Cardiac fibroblast (primary cell): ENCODE results near the gene CYGB.

ENCODE experiments used
- DNase-seq, 2 donors: peaks; one replicate each; pipeline versions ENCODE4 v3.0.0 to v3.0.0-alpha.2; 2010; ENCODE audit warnings: low read depth in 2 of 2
- H3K4me3 ChIP-seq, 2 donors: replicated peaks in 1 of 2; 1 replicate in 1 of 2; 2 replicates in 1 of 2; pipeline ENCODE4 v1.5.1; 2011; ENCODE audit warnings: low read depth in 2 of 2, low read length in 2 of 2, mild to moderate bottlenecking in 2 of 2, moderate library complexity in 1 of 2
- TF ChIP-seq, protein P1 (sequence below): IDR thresholded peaks from one replicate; pipeline ENCODE4 v1.5.1; 2011; ENCODE audit warnings: low read depth, mild to moderate bottlenecking, low read length, inconsistent platforms

The CYGB gene

DNA sequence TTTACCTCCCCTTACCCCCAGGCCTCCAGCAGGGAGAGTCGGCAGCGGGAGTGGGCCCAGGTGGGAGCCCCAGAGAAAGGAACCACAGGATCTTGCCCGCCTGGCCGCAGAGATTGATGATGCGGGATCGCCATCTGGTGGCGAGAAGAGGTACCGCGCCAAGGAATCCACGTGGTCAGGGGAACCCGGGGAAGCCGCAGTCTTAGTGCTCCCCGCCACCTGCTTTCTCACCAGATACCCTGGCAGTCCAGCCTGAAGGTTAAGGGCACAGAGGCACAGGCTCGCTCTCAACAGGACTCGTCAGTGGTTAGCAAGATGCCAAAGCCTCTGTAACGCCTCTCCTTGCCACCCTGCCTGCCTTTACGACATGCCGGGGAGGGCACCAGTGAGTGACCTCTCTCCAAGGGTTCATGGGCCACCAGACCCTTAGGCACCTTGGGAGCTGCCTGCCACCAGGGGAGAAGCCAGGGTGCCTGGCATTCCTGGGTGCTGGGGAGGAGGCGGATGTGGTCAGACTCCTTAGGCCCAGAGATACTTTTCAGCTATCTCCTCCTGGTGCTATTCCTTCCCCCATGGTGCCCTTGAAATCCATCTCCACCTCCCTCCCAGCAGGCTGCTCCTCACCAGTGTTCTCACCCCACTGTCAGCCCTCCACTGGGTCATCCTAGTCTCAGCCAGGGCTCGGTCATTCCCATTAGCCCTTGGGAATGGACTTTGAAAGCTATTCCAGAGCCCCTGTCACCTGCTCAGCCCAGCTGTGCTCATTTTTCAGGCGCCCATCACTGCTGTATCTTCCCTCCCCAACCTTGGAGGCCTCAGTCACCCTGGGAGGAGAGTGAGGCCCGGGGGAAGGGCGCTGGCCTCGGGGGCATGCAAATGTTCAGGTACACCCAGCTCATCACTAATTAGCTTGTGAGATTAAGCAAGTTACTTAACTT, 30.8 kb downstream of the CYGB start:
- TF ChIP-seq, protein P1, sequence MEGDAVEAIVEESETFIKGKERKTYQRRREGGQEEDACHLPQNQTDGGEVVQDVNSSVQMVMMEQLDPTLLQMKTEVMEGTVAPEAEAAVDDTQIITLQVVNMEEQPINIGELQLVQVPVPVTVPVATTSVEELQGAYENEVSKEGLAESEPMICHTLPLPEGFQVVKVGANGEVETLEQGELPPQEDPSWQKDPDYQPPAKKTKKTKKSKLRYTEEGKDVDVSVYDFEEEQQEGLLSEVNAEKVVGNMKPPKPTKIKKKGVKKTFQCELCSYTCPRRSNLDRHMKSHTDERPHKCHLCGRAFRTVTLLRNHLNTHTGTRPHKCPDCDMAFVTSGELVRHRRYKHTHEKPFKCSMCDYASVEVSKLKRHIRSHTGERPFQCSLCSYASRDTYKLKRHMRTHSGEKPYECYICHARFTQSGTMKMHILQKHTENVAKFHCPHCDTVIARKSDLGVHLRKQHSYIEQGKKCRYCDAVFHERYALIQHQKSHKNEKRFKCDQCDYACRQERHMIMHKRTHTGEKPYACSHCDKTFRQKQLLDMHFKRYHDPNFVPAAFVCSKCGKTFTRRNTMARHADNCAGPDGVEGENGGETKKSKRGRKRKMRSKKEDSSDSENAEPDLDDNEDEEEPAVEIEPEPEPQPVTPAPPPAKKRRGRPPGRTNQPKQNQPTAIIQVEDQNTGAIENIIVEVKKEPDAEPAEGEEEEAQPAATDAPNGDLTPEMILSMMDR: peak; percentile 84
- no peak overlapping the region for H3K4me3 ChIP-seq
- DNase-seq: peak; percentile 67 to 68

DNA sequence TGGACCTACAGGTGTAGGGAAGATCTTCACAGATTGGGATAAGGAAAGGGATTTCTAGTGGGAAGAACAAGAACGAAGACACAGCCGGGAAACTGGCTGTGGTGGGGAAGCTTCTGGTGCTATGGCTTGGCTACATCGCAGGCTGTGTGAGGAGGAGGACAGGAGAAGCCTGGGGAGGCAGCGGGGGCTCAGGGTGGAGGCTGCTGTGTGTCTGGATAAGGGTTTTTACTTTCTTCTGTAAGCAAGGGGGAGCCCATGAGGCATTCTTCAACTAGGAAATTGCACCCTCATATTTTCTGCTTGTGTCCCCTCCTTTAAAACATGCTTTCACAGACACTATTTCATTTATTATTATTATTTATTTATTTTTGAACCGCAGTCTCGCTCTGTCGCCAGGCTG, 33.4 kb downstream of the CYGB start:
- DNase-seq: no peak
- TF ChIP-seq, protein P1: peak; percentile 13
- H3K4me3 ChIP-seq: no peak overlapping the region

DNA sequence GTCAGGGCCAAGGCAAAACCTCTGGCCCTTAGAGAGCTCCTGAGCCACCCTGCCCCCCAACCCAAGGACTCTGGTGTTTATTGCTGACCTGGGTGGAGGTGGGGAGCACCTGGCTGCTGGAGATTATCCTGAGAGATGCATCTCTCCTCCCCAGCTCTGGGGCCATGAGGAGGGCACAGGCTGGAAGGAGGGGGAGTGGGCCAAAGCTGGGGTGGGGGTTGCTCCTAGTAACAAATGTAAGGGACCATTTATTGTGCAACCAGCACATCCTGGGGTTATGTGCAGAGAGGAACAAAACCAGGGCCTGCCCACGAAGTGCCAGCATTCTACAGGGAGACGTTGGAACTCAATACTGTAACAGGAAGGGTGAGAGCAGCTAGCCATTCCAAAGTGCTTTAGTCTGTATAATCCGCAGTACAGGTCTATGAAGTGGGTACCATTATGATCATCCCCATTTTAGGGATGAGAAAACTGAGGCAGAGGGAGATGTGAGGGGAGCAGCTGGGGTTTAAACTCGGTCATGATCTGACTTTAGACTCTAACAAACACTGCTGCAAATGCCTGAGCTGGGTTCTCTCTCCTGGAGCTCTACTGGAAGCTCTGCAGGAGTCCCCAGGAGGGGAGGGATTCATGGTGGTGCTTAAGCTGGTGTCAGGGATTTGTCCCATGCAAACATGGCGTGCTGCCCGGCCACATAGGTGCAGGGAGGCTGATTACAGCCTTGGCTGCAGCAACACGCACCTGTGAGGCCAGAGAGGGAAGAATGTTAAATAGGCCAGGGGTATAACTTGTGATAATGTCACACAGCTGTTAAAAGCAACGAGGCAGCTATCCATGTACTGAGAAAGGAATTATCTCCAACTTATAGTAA, 34.9 kb downstream of the CYGB start:
- no peak for DNase-seq
- H3K4me3 ChIP-seq: no peak overlapping the region
- TF ChIP-seq, protein P1: no peak

DNA sequence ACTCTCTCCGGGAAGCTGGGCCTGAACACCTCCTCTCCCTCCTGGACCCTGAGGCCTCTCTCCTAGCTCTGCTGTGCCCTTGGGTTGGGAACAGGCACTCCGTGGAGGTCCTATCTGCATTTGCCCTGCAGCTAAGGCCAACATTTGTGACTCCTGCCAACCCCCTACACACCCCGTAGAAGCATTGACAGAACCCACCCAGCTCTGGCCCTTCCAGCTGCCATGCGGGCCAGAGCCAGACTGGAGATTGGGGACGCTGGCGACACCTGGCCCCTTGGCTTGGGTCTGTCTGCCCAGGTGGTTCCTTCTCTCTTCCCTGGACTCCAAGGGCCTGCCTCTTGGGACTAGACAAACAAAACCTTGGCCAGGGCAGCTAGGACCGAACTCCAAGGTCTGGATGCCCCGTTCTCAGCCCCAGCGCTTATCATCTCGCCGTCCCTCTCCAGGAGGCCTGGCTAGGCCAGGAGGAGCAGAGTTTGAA, 35.6 kb downstream of the CYGB start:
- H3K4me3 ChIP-seq: peak overlapping the region; percentile 43 to 63
- DNase-seq: no peak
- TF ChIP-seq, protein P1: no peak

DNA sequence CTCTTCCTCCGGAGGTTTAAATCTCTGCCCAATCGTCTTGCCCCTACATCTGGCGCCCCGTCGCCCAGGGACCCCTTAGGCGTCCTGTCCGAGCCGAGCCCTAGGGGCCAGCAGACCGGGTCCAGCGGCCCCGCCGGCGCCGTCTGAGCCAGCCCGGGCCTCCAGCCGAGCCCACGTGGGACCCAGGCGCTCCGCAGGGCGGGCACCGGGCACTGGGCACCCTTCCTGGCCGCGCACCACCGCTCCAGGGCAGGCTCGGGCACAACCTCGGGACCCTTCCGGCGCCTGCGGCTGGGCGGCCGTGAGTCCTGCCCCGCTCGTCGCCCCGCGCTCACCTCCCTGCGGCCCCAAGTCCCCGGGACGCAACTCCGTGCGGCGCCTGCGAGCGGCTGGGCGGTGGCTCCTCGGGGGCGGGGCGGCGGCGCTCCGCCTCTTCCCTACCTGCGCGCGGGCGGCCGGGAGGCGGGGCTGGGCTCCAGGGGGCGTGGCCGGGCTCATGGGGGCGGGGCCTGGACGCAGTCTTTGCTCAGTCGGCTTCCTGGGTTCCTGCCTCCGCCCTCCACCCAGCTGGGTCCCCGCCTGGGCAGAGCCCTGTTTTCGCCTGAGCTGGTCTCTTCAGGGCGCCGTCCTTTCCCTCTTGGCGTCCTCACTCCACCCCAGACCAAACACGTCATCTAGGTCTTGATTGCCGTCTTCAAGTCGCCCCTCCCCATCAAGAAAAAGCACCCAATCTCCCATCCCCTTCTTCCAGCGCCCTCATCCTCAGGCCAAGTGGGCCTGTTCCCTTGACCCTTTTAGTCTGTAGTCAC, 36.3 kb downstream of the CYGB start, which contains the start of gene RHBDF2:
TSS of gene RHBDF2 (minus strand) at position 406 of the 809 bp plus-strand sequence. CDS start 19,899 bp downstream, outside the sequence.
- TF ChIP-seq, protein P1: no peak
- peak; percentile 71 to 83 for DNase-seq
- H3K4me3 ChIP-seq: peak within 1 kb of the TSS; percentile 54 to 63

DNA sequence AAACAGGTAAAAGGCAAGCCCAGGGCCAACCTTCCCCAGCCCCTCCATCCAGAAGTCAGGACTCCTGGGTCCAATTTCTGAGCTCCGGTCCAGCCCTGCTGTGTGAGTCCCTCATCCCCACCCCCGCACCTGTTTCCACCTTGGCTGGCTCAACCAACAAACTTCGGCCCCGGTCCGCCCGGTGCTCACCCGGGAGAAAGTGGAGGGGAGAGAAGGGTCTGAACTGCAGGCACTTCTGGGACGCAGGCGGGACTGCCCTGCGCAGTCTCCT, 36.8 kb downstream of the CYGB start:
- H3K4me3 ChIP-seq: peak overlapping the region; percentile 54 to 63
- no peak for DNase-seq

More for the DNA sequence above, 36.8 kb downstream of the CYGB start:
- TF ChIP-seq, protein P1: no peak
